VCaP (cell line): ENCODE measurements around the gene ZNF627.

Experiments
- H3K27ac ChIP-seq: fragments of 450-650 bp; 2 replicates; pipeline ENCODE4 v1.5.1; 2017
- TF ChIP-seq, protein P1 (sequence below): fragments of 450-650 bp; conservative IDR thresholded peaks from 2 replicates; pipeline ENCODE4 v1.5.1; 2017; ENCODE audit warnings: mild to moderate bottlenecking, moderate library complexity

ZNF627 gene

DNA sequence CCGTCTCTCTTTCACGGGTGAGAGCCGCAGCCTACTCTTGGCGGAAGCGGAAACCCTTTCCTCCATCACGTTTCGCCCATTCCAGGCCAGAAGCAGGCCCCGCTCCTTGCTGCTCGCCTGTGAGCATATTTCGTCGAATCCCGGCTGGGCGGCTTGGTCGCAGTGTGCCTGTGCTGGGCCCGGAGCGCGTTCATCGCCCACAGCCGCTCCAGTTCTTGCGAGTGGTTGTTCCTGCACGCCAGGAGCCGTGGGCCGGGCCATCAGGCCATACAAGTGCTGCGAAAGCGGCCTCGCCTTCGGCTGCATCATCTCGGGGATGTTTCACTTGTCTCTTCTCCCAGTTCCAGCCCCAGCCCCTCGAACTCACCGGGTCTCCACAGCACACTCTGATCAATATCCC lies 65.0 kb downstream of the ZNF627 start:
- TF ChIP-seq, protein P1, sequence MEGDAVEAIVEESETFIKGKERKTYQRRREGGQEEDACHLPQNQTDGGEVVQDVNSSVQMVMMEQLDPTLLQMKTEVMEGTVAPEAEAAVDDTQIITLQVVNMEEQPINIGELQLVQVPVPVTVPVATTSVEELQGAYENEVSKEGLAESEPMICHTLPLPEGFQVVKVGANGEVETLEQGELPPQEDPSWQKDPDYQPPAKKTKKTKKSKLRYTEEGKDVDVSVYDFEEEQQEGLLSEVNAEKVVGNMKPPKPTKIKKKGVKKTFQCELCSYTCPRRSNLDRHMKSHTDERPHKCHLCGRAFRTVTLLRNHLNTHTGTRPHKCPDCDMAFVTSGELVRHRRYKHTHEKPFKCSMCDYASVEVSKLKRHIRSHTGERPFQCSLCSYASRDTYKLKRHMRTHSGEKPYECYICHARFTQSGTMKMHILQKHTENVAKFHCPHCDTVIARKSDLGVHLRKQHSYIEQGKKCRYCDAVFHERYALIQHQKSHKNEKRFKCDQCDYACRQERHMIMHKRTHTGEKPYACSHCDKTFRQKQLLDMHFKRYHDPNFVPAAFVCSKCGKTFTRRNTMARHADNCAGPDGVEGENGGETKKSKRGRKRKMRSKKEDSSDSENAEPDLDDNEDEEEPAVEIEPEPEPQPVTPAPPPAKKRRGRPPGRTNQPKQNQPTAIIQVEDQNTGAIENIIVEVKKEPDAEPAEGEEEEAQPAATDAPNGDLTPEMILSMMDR: no peak
- H3K27ac ChIP-seq: peak overlapping the region; percentile 78

DNA sequence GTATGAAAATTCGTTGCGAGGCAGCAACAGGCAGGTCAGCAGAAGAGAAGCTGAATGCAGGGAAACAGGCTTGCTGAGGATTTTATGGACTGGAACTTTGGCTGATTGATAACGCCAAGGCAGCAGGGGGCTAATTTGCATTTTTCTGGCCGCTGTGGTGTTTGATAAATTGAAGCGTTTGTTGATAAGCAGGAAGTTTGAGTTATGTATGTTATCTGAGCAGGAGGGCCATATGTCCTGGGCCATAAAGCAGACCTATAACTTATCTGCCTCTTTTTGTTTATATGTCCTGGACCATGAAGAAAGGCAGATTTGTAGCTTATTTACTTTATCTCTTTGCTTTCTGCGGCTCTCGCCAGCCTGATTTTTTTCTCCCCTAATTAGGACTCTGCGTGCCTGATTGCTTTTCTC lies 65.9 kb downstream of the ZNF627 start:
- H3K27ac ChIP-seq: peak overlapping the region; percentile 78
- TF ChIP-seq, protein P1: no peak
